Spleen (tissue), 7 donors: Measurements from ENCODE around the gene GPR78.

Source experiments
- CTCF ChIP-seq, 11 experiments: fragments of 200-600 bp in 7 of 11; fragments of 450-650 bp in 4 of 11; sonication (generic) in 4 of 11; IDR thresholded peaks in 8 of 11; conservative IDR thresholded peaks in 3 of 11; 1 replicate in 7 of 11; 2 replicates in 4 of 11; pipeline versions ENCODE4 v1.4.0 to v1.8.0; 2016 to 2021; ENCODE audit warnings: antibody characterized with exemption in 11 of 11, inconsistent platforms in 4 of 11, mild to moderate bottlenecking in 1 of 11
- POLR2A ChIP-seq, 3 donors: fragments of 450-650 bp; IDR thresholded peaks; one replicate each; pipeline ENCODE4 v1.5.1; 2017; ENCODE audit warnings: antibody characterized with exemption in 3 of 3, mild to moderate bottlenecking in 1 of 3
- POLR2AphosphoS5 ChIP-seq, 3 donors: sonication (generic); formaldehyde crosslinking; IDR thresholded peaks; one replicate each; pipeline ENCODE4 v1.5.1; 2017; ENCODE audit warnings: antibody characterized with exemption in 3 of 3
- donor health status: DM: no; HTN: no; CAD: no; lungs with moderate emphysema.
- donor health status: DM: no; HTN: no; CAD: no.
- donor health status: DM: no; HTN: no; CAD: no.

- TF ChIP-seq CTCF (IDR thresholded peaks at IDR 0.05 in 8 of 11, conservative IDR thresholded peaks at IDR 0.05 in 3 of 11) (no peak), POLR2AphosphoS5 (IDR thresholded peaks at IDR 0.05) (no peak), POLR2A (IDR thresholded peaks at IDR 0.05) (no peak)
These were observed 38.0 kb upstream of the GPR78 start for GRCh38 chr4:8541981-8542715.
